Thyroid gland (tissue), 4 donors: ENCODE data around the gene PHACTR1.
"Not testable (repeated sequence)": the region's sequence is repeated elsewhere in the genome, so short reads cannot be mapped to it uniquely, and the experiment has no call there.

Source experiments
- CTCF ChIP-seq, 6 experiments: fragments of 200-600 bp in 3 of 6; fragments of 450-650 bp in 3 of 6; sonication (generic) in 3 of 6; IDR thresholded peaks; one replicate each; pipeline ENCODE4 v1.5.1; 2016 to 2019; ENCODE audit warnings: antibody characterized with exemption in 6 of 6, mild to moderate bottlenecking in 2 of 6, inconsistent platforms in 1 of 6, moderate library complexity in 1 of 6
- POLR2A ChIP-seq, 2 donors: fragments of 450-650 bp; IDR thresholded peaks; one replicate each; pipeline ENCODE4 v1.6.1; 2017; ENCODE audit warnings: antibody characterized with exemption in 2 of 2, mild to moderate bottlenecking in 2 of 2, moderate library complexity in 1 of 2

DNA sequence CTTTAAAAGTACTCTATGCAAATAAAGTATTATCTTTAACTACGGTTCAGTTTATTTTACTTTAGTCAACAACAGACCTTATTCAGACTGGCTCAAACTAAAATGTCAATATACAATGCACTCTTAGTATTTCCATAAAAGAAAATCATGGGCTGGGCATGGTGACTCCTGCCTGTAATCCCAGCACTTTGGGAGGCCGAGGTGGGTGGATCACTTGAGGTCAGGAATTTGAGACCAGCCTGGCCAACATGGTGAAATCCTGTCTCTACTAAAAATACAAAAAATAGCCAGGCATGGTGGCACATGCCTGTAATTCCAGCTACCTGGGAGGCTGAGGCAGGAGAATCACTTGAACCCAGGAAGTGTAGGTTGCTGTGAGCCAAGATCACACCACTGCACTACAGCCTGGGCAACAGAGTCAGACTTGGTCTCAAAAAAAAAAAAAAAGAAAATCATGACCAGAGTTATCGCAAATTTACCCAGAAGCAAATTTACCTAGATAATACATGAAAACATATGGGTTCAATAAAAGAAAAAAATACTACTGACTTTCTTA is 609.5 kb downstream of the PHACTR1 start:
- TF ChIP-seq POLR2A, CTCF (IDR thresholded peaks at IDR 0.05): not testable (repeated sequence)
